Activated T-cell treated with anti-CD3 and anti-CD28 coated beads, Interleukin-2, amount 50 U/mL, for 4 hours (primary cell): ENCODE measurements around the gene ACTN2. TPM values are rescaled to one million over a fixed set of nuclear protein-coding genes. Genes with fewer than 3 reads are reported as not detected.

Experiments used
- ATAC-seq, 2 donors: fragments of 200-7000 bp; cut with Tn5 transposase; one replicate each; pipeline ENCODE4 v1.10.0; 2021
- DNase-seq: peaks from one replicate; pipeline ENCODE4 v3.0.0-alpha.2; 2020
- H3K27me3 Mint-ChIP-seq: one replicate; pipeline ENCODE4 v1.8.0; 2021; ENCODE audit warnings: low read depth, mixed read lengths
- H3K36me3 Mint-ChIP-seq: one replicate; pipeline ENCODE4 v1.8.0; 2022; ENCODE audit warnings: mixed read lengths; ENCODE audit not compliant: insufficient read depth
- H3K4me1 Mint-ChIP-seq: one replicate; pipeline ENCODE4 v1.8.0; 2021; ENCODE audit warnings: low read depth, mixed read lengths
- H3K4me3 Mint-ChIP-seq: one replicate; pipeline ENCODE4 v1.8.0; 2021; ENCODE audit warnings: mild to moderate bottlenecking, moderate library complexity, mixed read lengths
- H3K9me3 Mint-ChIP-seq: one replicate; pipeline ENCODE4 v1.8.0; 2021; ENCODE audit warnings: mixed read lengths
- total RNA-seq, 3 donors: library from RNA; stranded (reverse); gene quantifications; one replicate each; pipeline ENCODE4 v1.2.1, GENCODE V29; 2021

ACTN2 gene
- total RNA-seq, 3 donors from 2014 or later, result 0.24 to 0.63 (median 0.34) TPM

DNA sequence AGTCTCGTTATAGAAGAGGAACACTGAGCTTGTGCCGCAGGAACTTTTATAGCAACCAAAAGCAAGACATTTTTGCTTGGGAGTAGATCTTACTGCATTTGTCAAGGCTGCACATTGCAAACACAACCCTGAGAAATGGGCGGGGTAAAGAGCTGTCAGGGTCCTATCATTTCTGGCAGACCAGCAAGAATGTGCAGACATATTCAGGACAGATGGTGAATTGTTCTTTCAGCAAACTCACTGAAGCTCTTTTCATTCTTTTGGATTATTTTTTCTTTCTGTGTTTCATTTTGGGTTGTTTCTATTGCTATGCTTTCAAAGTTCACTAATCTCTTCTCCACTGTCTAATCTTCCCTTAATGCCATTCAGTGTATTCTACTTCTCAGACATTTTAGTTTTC lies 5.1 kb upstream of the ACTN2 start:
- DNase-seq, result no peak
- no peak for ATAC-seq
- Mint-ChIP-seq H3K36me3 (no peaks in the 10 kb centered on the region), H3K27me3 (peaks cover 12% of the 10 kb centered on the region), H3K9me3 (peaks cover 5% of the 10 kb centered on the region), H3K4me1 (peaks cover 4% of the 10 kb centered on the region), H3K4me3 (no peak overlapping the region)

GRCh38 chr1:236685205-236685916 lies 938 bp upstream of the ACTN2 start:
- no peaks in the 10 kb centered on the region for H3K36me3 Mint-ChIP-seq
- H3K27me3 Mint-ChIP-seq, result peaks cover 40% of the 10 kb centered on the region
- DNase-seq (no peak), ATAC-seq (no peak)
- peaks cover 5% of the 10 kb centered on the region for H3K9me3 Mint-ChIP-seq
- H3K4me3 Mint-ChIP-seq, result peak overlapping the region; percentile 15
- peaks cover 14% of the 10 kb centered on the region for H3K4me1 Mint-ChIP-seq

GRCh38 chr1:236686815-236687160 lies 489 bp downstream of the ACTN2 start:
- ATAC-seq, result peak; percentile 10 to 39
- Mint-ChIP-seq H3K4me1 (peaks cover 14% of the 10 kb centered on the region), H3K9me3 (peaks cover 5% of the 10 kb centered on the region), H3K36me3 (no peaks in the 10 kb centered on the region), H3K27me3 (peaks cover 47% of the 10 kb centered on the region), H3K4me3 (peak overlapping the region; percentile 39)
- DNase-seq, result no peak

- H3K27me3 Mint-ChIP-seq, result peaks cover 52% of the 10 kb centered on the region
- H3K9me3 Mint-ChIP-seq, result peaks cover 5% of the 10 kb centered on the region
- DNase-seq (no peak), ATAC-seq (no peak)
- no peaks in the 10 kb centered on the region for H3K36me3 Mint-ChIP-seq
- peak overlapping the region; percentile 39 for H3K4me3 Mint-ChIP-seq
- peaks cover 14% of the 10 kb centered on the region for H3K4me1 Mint-ChIP-seq
These were observed 974 bp downstream of the ACTN2 start for GRCh38 chr1:236687273-236687672.

- Mint-ChIP-seq H3K4me3 (no peak overlapping the region), H3K27me3 (peaks cover 65% of the 10 kb centered on the region), H3K36me3 (no peaks in the 10 kb centered on the region), H3K9me3 (peaks cover 5% of the 10 kb centered on the region), H3K4me1 (peaks cover 14% of the 10 kb centered on the region)
- no peak for DNase-seq
- no peak for ATAC-seq
These were observed 2.4 kb downstream of the ACTN2 start for GRCh38 chr1:236688705-236689104.

- Mint-ChIP-seq H3K27me3 (peaks cover 71% of the 10 kb centered on the region), H3K4me3 (no peak overlapping the region), H3K36me3 (no peaks in the 10 kb centered on the region), H3K9me3 (peaks cover 5% of the 10 kb centered on the region), H3K4me1 (peaks cover 14% of the 10 kb centered on the region)
- ATAC-seq (no peak), DNase-seq (no peak)
These were observed 3.6 kb downstream of the ACTN2 start for GRCh38 chr1:236689713-236690569.

GRCh38 chr1:236691348-236691747 lies 5.0 kb downstream of the ACTN2 start:
- no peak overlapping the region for H3K4me3 Mint-ChIP-seq
- peaks cover 68% of the 10 kb centered on the region for H3K27me3 Mint-ChIP-seq
- no peaks in the 10 kb centered on the region for H3K9me3 Mint-ChIP-seq

GRCh38 chr1:236692128-236692527 lies 5.8 kb downstream of the ACTN2 start:
- Mint-ChIP-seq H3K4me1 (peaks cover 5% of the 10 kb centered on the region), H3K27me3 (peaks cover 66% of the 10 kb centered on the region), H3K4me3 (no peak overlapping the region), H3K36me3 (no peaks in the 10 kb centered on the region), H3K9me3 (no peaks in the 10 kb centered on the region)
- ATAC-seq, result no peak
- DNase-seq, result no peak

More at GRCh38 chr1:236691348-236691747, 5.0 kb downstream of the ACTN2 start:
- H3K4me1 Mint-ChIP-seq, result peaks cover 10% of the 10 kb centered on the region
- no peaks in the 10 kb centered on the region for H3K36me3 Mint-ChIP-seq
- ATAC-seq (no peak), DNase-seq (no peak)

- no peak for ATAC-seq
- Mint-ChIP-seq H3K36me3 (no peaks in the 10 kb centered on the region), H3K4me1 (no peaks in the 10 kb centered on the region), H3K4me3 (no peak overlapping the region), H3K27me3 (peaks cover 63% of the 10 kb centered on the region), H3K9me3 (no peaks in the 10 kb centered on the region)
- no peak for DNase-seq
These were observed 6.4 kb downstream of the ACTN2 start for GRCh38 chr1:236692742-236693141.

DNA sequence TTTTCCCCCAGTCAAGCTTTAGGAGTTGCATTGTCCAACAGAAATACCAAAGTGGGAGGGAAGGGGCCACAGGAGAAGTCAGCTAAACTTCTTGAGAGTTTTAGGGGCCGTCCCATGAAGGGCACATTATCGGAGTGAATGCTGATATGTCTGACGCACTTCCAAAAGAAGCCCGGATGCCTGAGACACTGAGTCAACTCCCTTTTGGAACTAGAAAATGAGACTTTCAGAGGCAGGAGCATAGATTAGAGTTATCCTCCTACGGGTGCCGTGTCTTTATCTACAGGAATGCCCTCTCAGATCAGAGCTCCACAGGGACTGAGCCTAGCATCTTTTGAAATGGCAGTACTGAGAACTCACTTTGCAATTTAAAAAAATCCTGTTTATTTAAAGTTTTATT lies 13.1 kb downstream of the ACTN2 start:
- Mint-ChIP-seq H3K4me1 (no peaks in the 10 kb centered on the region), H3K4me3 (no peak overlapping the region), H3K9me3 (no peaks in the 10 kb centered on the region), H3K36me3 (no peaks in the 10 kb centered on the region), H3K27me3 (peaks cover 24% of the 10 kb centered on the region)
- no peak for DNase-seq
- no peak for ATAC-seq

- Mint-ChIP-seq H3K36me3 (no peaks in the 10 kb centered on the region), H3K4me1 (no peaks in the 10 kb centered on the region), H3K9me3 (no peaks in the 10 kb centered on the region), H3K4me3 (no peak overlapping the region), H3K27me3 (peaks cover 19% of the 10 kb centered on the region)
- ATAC-seq (no peak), DNase-seq (no peak)
These were observed 14.6 kb downstream of the ACTN2 start for GRCh38 chr1:236700903-236701302.

DNA sequence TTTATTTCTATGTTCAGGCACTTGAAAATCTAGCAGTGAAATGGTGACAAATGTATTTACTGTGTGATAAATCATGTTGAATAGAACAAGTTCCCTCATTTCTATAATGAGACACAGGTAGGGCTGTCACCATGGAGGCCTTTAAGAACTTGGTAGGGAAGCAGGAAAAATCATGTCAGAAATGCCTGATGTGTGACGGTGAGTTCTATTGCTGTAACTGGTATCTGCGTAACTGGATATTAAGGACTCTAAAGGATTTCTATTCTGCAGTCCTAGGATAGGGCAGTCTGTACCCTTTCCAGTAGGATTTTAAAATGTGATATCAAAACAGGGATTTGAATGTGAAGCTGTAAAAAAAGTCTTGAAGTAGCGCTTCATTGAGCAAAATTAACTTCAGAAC lies 15.5 kb downstream of the ACTN2 start:
- ATAC-seq, result no peak
- H3K9me3 Mint-ChIP-seq, result no peaks in the 10 kb centered on the region
- H3K36me3 Mint-ChIP-seq, result no peaks in the 10 kb centered on the region
- peaks cover 16% of the 10 kb centered on the region for H3K27me3 Mint-ChIP-seq
- no peak for DNase-seq
- no peaks in the 10 kb centered on the region for H3K4me1 Mint-ChIP-seq
- H3K4me3 Mint-ChIP-seq, result no peak overlapping the region

GRCh38 chr1:236702791-236703394 lies 16.6 kb downstream of the ACTN2 start:
- H3K4me3 Mint-ChIP-seq, result no peak overlapping the region
- peaks cover 16% of the 10 kb centered on the region for H3K27me3 Mint-ChIP-seq
- no peaks in the 10 kb centered on the region for H3K4me1 Mint-ChIP-seq
- no peaks in the 10 kb centered on the region for H3K36me3 Mint-ChIP-seq
- no peak for ATAC-seq
- no peak for DNase-seq
- H3K9me3 Mint-ChIP-seq, result no peaks in the 10 kb centered on the region

DNA sequence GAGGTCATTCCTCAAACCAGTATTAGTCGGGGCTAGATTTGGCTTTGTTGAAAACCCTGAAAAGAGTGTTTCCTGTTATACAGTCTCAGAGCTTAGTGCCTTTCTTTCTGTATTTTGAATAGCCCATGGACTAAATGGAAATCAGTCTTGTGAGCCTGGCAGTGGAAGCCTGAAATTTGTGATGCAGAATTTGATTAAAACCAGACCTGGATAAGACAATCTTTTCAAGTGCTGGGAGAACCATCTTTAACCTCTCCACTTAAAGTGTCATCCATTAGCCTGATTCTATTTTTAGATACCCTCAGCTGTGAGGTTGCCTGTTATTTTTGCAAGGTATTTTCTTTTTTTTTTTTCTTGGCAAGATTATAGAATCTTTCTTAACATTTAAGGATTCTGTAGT lies 19.5 kb downstream of the ACTN2 start:
- ATAC-seq (no peak), DNase-seq (no peak)
- H3K4me3 Mint-ChIP-seq, result no peak overlapping the region
- no peaks in the 10 kb centered on the region for H3K9me3 Mint-ChIP-seq
- H3K4me1 Mint-ChIP-seq, result no peaks in the 10 kb centered on the region
- no peaks in the 10 kb centered on the region for H3K36me3 Mint-ChIP-seq
- peaks cover 21% of the 10 kb centered on the region for H3K27me3 Mint-ChIP-seq
